HFF-Myc (cell line): Measurements from ENCODE around the gene APBA1.

Experiments
- DNase-seq: peaks from one replicate; pipeline ENCODE4 v3.0.0-alpha.2; 2011; ENCODE audit warnings: low read depth; ENCODE audit errors: extremely low read depth
- H3K4me3 ChIP-seq: replicated peaks from 2 replicates; pipeline ENCODE4 v1.5.1; 2011; ENCODE audit warnings: low read depth, mild to moderate bottlenecking, control low read depth, low read length
- TF ChIP-seq, protein P1 (sequence below): IDR thresholded peaks from 2 replicates; pipeline ENCODE4 v1.5.1; 2012; ENCODE audit warnings: mild to moderate bottlenecking, low read depth, low read length, control low read depth; ENCODE audit errors: missing control alignments

Gene APBA1

DNA sequence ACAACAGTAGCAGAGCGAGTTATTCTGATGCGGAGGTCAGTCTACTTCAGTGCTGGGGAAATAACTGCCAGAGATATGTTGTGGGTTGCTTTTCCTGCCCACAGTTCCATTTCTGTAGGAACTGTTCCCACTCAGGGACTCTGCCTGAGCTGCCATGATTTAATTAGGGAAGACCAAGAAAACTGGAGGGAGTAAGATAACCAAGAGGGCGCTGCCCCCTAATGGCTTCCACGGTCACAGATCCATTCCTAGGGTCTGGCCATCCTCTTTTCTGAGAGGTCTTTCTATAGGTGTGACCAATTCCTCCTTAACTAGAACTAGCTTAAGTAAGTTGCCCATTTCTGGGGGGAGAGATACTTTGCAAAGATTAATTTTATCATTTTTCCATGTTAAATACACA, 125.9 kb downstream of the APBA1 start:
- TF ChIP-seq, protein P1, sequence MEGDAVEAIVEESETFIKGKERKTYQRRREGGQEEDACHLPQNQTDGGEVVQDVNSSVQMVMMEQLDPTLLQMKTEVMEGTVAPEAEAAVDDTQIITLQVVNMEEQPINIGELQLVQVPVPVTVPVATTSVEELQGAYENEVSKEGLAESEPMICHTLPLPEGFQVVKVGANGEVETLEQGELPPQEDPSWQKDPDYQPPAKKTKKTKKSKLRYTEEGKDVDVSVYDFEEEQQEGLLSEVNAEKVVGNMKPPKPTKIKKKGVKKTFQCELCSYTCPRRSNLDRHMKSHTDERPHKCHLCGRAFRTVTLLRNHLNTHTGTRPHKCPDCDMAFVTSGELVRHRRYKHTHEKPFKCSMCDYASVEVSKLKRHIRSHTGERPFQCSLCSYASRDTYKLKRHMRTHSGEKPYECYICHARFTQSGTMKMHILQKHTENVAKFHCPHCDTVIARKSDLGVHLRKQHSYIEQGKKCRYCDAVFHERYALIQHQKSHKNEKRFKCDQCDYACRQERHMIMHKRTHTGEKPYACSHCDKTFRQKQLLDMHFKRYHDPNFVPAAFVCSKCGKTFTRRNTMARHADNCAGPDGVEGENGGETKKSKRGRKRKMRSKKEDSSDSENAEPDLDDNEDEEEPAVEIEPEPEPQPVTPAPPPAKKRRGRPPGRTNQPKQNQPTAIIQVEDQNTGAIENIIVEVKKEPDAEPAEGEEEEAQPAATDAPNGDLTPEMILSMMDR = peak; percentile 47
- no peak overlapping the region for H3K4me3 ChIP-seq
- DNase-seq = no peak

DNA sequence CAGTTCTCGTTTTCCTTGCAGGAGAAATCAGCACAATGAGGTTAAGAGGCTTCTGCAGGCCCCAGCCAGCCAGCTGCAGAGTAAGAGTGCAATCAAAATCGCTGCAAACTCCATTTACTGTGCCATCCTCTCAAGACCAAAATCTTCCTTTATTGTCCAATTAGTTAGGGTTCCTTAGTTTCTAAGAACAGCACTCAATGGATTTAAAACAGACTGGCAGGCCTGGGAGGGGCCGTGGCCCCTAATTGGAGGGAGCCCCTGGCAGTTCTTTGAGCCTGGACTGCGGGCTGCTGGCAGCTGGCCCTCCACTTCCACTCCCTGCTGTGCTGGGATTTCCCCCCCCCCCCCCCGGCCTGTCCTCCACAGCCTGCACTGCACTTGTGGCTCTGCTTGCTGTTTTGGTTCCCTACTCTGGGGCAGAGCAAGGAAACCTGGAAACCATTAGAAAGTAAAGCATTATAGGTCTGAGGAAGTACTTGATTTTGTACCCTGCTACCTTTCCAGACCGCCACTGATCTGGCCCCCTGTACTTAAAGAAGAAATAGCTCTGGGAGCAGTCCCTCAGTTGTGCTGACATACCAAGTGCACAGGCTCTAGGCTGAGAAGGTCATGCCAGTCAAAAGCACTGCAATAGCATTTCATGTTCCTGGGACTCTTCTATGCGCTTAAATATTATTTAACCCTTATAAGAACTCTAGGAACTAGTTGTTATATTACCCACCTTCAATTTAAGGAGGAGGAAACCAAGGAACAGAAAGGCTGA, 129.0 kb downstream of the APBA1 start:
- DNase-seq = no peak
- no peak overlapping the region for H3K4me3 ChIP-seq
- TF ChIP-seq, protein P1 = no peak

DNA sequence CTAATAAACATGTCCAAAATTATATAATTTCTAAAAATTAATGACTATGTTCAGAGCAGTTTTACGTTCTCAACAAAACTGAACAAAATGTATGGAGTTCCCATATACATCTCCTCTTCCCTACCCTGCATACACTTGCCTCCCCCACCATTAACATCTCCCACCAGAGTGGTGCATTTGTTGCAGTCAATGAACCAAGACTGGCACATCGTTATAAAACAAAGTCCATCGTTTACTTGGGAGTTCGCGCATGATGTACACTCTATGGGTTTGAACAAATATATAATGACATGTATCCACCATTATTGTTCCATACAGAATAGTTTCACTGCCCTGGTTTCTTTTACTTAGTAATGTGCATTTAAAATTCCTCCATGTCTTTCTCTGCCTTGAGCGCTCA, 130.1 kb downstream of the APBA1 start:
- no peak for DNase-seq

DNA sequence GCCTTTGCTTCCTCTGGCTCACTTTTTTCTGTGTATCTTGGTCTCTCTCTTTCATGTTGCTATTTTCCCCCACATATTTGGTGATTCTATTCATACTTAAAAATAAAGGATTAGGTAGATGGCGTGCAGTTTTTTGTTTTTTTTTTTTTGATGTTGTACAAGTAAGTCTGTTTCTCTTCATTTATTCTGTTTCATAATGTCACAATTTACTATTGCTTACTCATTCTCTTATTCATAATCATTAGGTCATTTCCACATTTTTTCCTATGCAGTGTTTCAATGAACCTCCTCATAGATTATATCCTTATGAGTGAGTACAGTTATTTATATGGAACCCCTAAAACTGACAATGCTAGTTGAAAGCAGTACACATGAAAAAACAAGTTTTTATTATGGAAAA, 136.3 kb downstream of the APBA1 start:
- no peak overlapping the region for H3K4me3 ChIP-seq
- no peak for DNase-seq
- TF ChIP-seq, protein P1 = no peak

More for the DNA sequence above, 130.1 kb downstream of the APBA1 start:
- H3K4me3 ChIP-seq = no peak overlapping the region
- TF ChIP-seq, protein P1 = no peak

DNA sequence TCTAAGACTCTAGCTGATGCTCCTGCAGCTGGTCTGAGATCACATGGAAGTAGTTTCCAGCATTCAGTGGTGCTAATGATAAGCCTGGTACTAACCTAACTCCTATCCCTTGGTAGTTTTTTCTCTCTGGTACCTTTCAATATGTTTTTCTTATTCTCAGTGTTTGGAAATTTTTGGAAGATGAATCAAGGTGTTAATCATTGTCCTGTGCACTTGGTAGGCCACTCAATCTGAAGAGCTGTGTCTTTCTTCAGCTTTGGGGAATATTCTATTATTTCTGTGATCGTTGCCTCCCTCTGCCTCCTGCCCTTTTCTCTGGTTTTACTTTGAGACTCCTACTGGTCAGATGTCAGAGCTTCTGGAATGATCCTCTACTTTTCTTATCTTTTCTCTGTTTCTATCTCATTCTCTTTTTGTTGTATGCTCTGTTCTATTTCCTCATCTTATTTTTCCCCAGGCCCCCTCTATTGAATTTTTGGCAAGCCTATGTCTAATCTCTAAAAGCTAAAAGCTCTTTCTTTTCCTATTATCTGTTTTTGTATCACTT, 136.8 kb downstream of the APBA1 start:
- TF ChIP-seq, protein P1 = no peak
- H3K4me3 ChIP-seq = no peak overlapping the region
- DNase-seq = no peak

DNA sequence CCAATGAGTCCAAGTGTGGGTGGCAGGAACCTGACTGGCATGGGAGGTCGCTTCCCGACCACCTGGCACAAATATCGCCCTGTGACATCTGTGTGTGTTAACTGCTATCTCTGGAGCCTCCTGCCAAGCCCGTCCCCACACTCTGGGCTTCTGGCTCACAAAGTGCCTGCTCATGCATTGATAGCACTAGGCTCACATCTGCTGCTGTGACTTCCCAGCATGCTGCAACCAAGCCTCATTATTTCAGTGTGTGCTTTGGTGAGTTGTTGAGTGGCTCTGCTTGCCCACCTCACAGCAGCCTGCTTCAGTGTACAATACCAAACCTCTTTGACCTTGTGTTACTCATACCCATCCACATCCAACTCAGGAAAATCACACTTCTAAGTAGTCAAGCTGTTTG, 139.8 kb downstream of the APBA1 start:
- TF ChIP-seq, protein P1 = no peak
- no peak for DNase-seq

More for the DNA sequence above, 139.8 kb downstream of the APBA1 start:
- no peak overlapping the region for H3K4me3 ChIP-seq
